Activated B cell treated with CpG ODN at 0.5 μM for 24 hours (primary cell): Measurements from ENCODE around the gene TFF2. TPM values are rescaled to one million over a fixed set of nuclear protein-coding genes. Genes with fewer than 3 reads are reported as not detected.

Source experiments
- ATAC-seq: fragments of 200-7000 bp; cut with Tn5 transposase; one replicate; pipeline ENCODE4 v1.10.0; 2021; ENCODE audit warnings: low read depth, mild to moderate bottlenecking, moderate library complexity
- CTCF ChIA-PET: fragments of 350-600 bp; sonication (Branson Sonifier 250); formaldehyde crosslinking; loops from one replicate; lab custom pipeline; 2021; ENCODE audit warnings: antibody characterized with exemption; lab: Charles Lee
- POLR2A ChIA-PET: fragments of 350-600 bp; sonication (Branson Sonifier 250); formaldehyde crosslinking; loops from one replicate; lab custom pipeline; 2021; ENCODE audit warnings: antibody characterized with exemption; lab: Charles Lee
- DNase-seq: peaks from one replicate; pipeline ENCODE4 v3.0.0; 2022
- H3K27ac Mint-ChIP-seq: one replicate; pipeline ENCODE4 v1.8.0; 2020; ENCODE audit warnings: mixed read lengths
- H3K27me3 Mint-ChIP-seq: one replicate; pipeline ENCODE4 v1.8.0; 2021; ENCODE audit warnings: mixed read lengths
- H3K36me3 Mint-ChIP-seq: one replicate; pipeline ENCODE4 v1.8.0; 2021; ENCODE audit warnings: low read depth, mixed read lengths
- H3K4me1 Mint-ChIP-seq: one replicate; pipeline ENCODE4 v1.8.0; 2021; ENCODE audit warnings: mixed read lengths
- H3K4me3 Mint-ChIP-seq: one replicate; pipeline ENCODE4 v1.8.0; 2020; ENCODE audit warnings: mild to moderate bottlenecking, mixed read lengths
- H3K9me3 Mint-ChIP-seq: one replicate; pipeline ENCODE4 v1.8.0; 2020; ENCODE audit warnings: mixed read lengths
- intact Hi-C: fragments of 100-400 bp; cut with micrococcal nuclease; formaldehyde crosslinking; loops from one replicate; pipeline ENCODE4 v1.15.1; 2024
- total RNA-seq: library from RNA; stranded (reverse); gene quantifications from 2 replicates; pipeline ENCODE4 v1.2.3, GENCODE V29; 2022
- TF ChIP-seq, protein P1 (sequence below): fragments of 200-600 bp; IDR thresholded peaks from one replicate; pipeline ENCODE4 v1.8.0; 2022; ENCODE audit warnings: antibody characterized with exemption, mild to moderate bottlenecking

Gene TFF2
- total RNA-seq, 1 donor from 2014 or later = not detected

DNA sequence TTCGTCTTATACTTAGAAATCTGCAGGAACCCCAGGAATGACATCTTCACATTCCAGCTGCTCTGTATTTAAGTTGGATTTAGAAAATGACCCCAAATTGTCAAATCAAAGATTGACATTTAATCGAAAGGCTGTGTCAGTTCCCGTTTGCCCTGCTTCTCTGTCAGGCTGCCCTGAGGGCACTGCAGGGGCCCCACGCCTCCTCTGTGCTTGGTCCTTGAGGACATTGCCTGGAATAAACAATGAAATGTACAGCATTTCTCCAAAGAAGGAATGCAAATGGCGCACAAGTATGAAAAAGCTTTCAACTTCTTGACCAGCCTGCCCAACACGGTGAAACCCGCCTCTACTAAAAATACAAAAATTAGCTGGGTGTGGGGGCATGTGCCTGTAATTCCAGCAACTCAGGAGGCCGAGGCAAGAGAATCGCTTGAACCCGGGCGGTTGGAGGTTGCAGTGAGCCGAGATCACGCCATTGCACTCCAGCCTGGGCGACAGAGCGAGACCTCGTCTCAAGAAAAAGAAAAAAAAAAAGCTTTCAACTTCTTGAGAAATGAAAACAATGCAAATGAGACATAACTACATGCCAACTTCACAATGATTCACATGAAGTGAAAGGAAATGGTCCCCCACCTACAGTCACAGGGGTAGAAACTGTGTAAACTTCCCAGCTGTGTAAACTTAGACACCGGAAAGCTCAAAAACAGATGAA lies 42.1 kb upstream of the TFF2 start:
- ChIA-PET POLR2A (interaction anchor here (0.5 to 1.1 kb wide), 3 partner anchors 12 to 261 kb away, joined by 3 read pairs; partner anchors contain the start of gene PDE9A), CTCF (interaction anchor here (0.8 kb wide), 1 partner anchor 23 kb away, joined by 3 read pairs; no protein-coding TSS in a partner anchor)
- Mint-ChIP-seq H3K27me3 (peaks cover 7% of the 10 kb centered on the region), H3K36me3 (no peaks in the 10 kb centered on the region), H3K27ac (peak overlapping the region; percentile 4), H3K4me3 (peak overlapping the region; percentile 22), H3K4me1 (peaks cover 35% of the 10 kb centered on the region), H3K9me3 (no peaks in the 10 kb centered on the region)
- intact Hi-C loops = loop anchor here (2.0 kb wide), 1 partner anchor 22 kb away; no protein-coding TSS in a partner anchor
- ATAC-seq = peak; percentile 83
- DNase-seq = no peak
- TF ChIP-seq, protein P1, sequence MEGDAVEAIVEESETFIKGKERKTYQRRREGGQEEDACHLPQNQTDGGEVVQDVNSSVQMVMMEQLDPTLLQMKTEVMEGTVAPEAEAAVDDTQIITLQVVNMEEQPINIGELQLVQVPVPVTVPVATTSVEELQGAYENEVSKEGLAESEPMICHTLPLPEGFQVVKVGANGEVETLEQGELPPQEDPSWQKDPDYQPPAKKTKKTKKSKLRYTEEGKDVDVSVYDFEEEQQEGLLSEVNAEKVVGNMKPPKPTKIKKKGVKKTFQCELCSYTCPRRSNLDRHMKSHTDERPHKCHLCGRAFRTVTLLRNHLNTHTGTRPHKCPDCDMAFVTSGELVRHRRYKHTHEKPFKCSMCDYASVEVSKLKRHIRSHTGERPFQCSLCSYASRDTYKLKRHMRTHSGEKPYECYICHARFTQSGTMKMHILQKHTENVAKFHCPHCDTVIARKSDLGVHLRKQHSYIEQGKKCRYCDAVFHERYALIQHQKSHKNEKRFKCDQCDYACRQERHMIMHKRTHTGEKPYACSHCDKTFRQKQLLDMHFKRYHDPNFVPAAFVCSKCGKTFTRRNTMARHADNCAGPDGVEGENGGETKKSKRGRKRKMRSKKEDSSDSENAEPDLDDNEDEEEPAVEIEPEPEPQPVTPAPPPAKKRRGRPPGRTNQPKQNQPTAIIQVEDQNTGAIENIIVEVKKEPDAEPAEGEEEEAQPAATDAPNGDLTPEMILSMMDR = no peak

GRCh38 chr21:42391297-42391696 lies 40.5 kb upstream of the TFF2 start:
- H3K27me3 Mint-ChIP-seq = peaks cover 5% of the 10 kb centered on the region
- H3K4me3 Mint-ChIP-seq = no peak overlapping the region
- H3K27ac Mint-ChIP-seq = no peak overlapping the region
- POLR2A ChIA-PET = no interaction called here
- H3K9me3 Mint-ChIP-seq = no peaks in the 10 kb centered on the region
- intact Hi-C loops = no loop called here
- no peak for DNase-seq
- peaks cover 30% of the 10 kb centered on the region for H3K4me1 Mint-ChIP-seq
- ATAC-seq = no peak
- CTCF ChIA-PET = no interaction called here
- TF ChIP-seq, protein P1 = no peak
- no peaks in the 10 kb centered on the region for H3K36me3 Mint-ChIP-seq

GRCh38 chr21:42390696-42391095 lies 39.9 kb upstream of the TFF2 start:
- Mint-ChIP-seq H3K36me3 (no peaks in the 10 kb centered on the region), H3K27ac (no peak overlapping the region), H3K27me3 (peaks cover 5% of the 10 kb centered on the region), H3K4me3 (no peak overlapping the region), H3K9me3 (no peaks in the 10 kb centered on the region), H3K4me1 (peaks cover 34% of the 10 kb centered on the region)
- no peak for DNase-seq
- ChIA-PET CTCF (no interaction called here), POLR2A (no interaction called here)
- TF ChIP-seq, protein P1 = no peak
- intact Hi-C loops = no loop called here
- ATAC-seq = no peak

- TF ChIP-seq, protein P1 = no peak
- no peaks in the 10 kb centered on the region for H3K9me3 Mint-ChIP-seq
- H3K36me3 Mint-ChIP-seq = no peaks in the 10 kb centered on the region
- intact Hi-C loops = no loop called here
- no peak overlapping the region for H3K4me3 Mint-ChIP-seq
- peaks cover 5% of the 10 kb centered on the region for H3K27me3 Mint-ChIP-seq
- ChIA-PET POLR2A (no interaction called here), CTCF (no interaction called here)
- H3K27ac Mint-ChIP-seq = no peak overlapping the region
- H3K4me1 Mint-ChIP-seq = peaks cover 39% of the 10 kb centered on the region
- DNase-seq (no peak), ATAC-seq (no peak)
Observed at GRCh38 chr21:42390193-42390592, 39.4 kb upstream of the TFF2 start.

DNA sequence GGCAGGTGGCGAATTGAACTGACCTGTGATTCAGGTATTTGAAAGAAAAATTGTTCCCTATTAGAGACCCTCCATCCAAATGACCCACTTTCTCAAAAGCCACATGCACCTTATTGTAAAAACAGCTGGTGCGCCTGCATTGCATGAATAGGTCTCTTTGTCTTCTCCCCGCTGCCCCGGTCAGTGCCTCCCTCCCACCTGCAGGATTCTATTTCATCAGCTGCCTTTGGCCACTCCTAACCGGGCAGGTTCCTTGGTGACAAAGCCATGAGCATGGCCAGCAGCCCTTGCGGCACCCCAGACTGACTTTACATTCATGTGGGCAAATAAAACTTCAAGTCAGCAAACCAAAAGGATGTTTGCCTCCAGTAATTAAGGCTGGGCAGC lies 38.6 kb upstream of the TFF2 start:
- no peaks in the 10 kb centered on the region for H3K9me3 Mint-ChIP-seq
- no peaks in the 10 kb centered on the region for H3K36me3 Mint-ChIP-seq
- H3K27ac Mint-ChIP-seq = peak overlapping the region; percentile 12
- CTCF ChIA-PET = no interaction called here
- TF ChIP-seq, protein P1 = no peak
- no peak overlapping the region for H3K4me3 Mint-ChIP-seq
- POLR2A ChIA-PET = no interaction called here
- H3K27me3 Mint-ChIP-seq = peaks cover 5% of the 10 kb centered on the region
- intact Hi-C loops = no loop called here
- ATAC-seq (no peak), DNase-seq (no peak)
- H3K4me1 Mint-ChIP-seq = peaks cover 46% of the 10 kb centered on the region
